ENCODE measurements around the gene EBLN2.

EBLN2 gene

DNA sequence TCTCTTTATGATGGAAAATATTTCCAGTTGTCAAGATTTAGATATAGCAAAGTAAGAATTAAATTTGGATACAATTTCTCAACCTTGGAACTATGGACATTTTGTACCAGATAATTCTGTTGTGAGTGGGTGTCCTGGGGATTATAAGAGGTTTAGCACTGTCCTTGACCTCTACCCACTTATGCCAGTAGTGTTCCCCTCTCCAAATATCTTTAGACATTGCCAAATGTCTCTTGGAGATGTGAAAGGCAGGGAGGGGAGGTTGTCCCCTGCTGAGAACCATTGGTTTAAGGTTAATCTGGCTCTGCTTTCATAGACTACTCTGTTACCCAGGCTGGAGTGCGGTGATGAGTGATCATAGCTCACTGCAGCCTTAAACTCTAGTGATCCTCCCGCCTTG lies at the start of gene EBLN2:
Gene EBLN2, plus strand, starts transcription at position 244 of the 400 bp plus-strand sequence. CDS start 423 bp downstream, outside the sequence.
- DNase-seq (ENCODE audit: low spot score): no peak

DNA sequence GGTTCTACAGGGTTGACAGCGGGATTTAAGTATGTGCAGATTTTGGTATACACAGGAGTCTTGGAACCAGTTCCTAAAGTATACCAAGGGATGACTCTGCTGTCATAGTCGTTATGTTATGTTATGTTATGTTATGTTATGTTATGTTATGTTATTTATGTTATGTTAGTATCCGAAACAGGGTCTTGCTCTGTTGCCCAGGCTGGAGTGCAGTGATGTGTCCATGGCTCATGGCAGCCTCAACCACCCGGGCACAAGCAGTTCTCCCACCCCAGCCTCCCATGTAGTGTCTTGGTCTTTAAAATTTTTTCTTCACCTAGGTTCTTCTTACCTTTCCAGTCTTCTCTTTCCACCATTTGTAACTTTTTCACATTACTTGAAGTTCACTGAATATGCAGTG lies 43.2 kb upstream of the EBLN2 start:
- no peak for DNase-seq (ENCODE audit: low spot score)

- DNase-seq (ENCODE audit: low spot score): no peak
Measured at GRCh38 chr3:73018790-73019441, 42.5 kb upstream of the EBLN2 start.

- DNase-seq (ENCODE audit: low spot score): no peak
Measured at GRCh38 chr3:73021301-73021835, 40.1 kb upstream of the EBLN2 start.

- DNase-seq (ENCODE audit: low spot score): no peak
Measured at GRCh38 chr3:73024836-73025235, 36.6 kb upstream of the EBLN2 start.

DNA sequence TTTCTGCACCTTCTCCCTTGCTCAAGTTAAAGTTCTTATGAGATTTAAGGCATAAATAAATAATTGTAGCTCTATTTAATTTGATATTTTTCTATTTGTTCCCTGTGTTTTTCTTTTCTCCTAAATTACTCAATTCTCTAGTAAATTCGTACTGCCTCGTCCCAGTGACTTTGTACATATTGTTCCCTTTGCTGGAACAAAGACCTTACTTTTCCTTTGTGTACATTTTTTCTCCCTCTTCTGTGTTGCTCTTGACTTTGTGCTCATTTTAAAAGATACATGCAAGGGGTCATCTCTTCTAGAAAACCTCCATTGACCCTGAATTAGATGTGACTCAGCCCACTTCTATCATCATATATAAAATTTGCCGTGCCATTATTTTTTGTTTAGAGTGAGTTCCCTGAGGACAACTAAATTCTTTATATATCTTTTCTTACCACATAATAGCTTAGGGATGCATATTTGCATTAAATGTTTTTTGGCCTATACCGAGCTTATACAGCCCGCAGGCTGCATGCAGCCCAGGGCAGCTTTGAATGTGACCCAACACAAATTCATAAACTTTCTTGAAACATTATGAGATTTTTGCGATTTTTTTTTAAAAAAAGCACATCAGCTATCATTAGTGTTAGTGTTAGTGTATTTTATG lies 35.2 kb upstream of the EBLN2 start:
- DNase-seq (ENCODE audit: low spot score): no peak

DNA sequence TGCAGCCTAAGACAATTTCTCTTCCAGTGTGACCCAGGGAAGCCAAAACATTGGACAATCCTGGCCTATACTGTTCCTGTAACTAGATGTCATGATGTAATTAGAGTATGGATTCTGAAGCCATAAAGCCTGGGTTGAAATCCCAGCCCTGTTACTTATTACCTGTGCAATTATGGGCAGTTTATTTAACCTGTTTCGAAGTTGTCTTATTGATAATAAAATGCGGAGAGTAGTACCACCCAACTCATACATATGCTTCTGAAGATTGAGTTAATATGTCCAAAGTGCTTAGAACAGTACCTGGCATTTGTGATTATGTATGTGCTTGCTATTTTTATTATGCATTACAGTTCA lies 34.7 kb upstream of the EBLN2 start:
- DNase-seq (ENCODE audit: low spot score): no peak

GRCh38 chr3:73028803-73029202 lies 32.7 kb upstream of the EBLN2 start:
- DNase-seq (ENCODE audit: low spot score): no peak

GRCh38 chr3:73029321-73029796 lies 32.1 kb upstream of the EBLN2 start:
- no peak for DNase-seq (ENCODE audit: low spot score)

DNA sequence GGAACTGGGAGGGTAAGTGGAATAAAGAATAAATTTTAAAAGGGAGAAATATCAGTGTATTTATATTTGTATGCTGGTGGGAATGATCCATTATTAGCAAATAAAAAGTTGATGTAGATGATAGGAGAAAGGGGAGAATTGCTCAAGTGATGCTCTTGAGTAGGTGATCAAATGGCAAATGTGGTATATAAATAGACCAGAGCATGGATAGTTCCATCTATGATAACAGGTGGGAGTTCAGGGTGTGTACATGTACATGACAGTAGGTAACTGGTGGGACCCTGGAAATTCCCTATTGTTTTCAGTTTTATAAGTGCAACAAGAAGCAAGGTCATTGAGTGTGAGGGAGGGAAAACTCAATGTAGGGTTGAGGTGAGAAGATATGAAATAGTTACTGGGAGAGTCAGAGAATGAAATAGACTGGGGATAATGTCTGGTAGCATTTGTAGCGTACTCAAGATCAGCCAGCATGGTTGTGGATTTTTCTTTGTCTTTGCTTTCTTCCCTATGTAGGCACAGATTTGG lies 31.3 kb upstream of the EBLN2 start:
- DNase-seq (ENCODE audit: low spot score): no peak

DNA sequence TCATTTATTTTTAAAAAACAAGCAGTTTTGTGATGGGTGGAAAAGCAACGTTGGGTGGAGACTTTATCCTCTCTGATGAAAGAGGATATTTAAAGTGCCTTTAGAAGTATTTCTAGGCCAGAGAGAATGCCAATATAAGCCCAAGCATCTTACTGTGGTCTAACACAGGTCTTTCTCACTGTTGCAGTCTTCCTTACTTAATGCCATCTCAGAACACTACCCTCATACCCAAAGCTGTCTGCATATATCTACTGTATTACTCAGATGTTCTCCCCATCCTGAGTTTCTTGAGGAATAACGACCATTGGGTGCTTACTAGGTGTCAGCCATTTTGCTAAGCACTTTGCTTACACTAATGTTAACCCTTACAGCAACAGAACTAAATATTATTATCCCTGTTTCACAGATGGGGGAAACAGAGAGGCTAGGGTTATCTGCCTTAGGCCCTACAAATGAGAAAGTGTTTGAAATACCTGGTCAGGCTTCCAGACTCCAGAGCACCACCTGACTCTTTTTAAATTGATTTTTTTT lies 29.8 kb upstream of the EBLN2 start:
- no peak for DNase-seq (ENCODE audit: low spot score)

DNA sequence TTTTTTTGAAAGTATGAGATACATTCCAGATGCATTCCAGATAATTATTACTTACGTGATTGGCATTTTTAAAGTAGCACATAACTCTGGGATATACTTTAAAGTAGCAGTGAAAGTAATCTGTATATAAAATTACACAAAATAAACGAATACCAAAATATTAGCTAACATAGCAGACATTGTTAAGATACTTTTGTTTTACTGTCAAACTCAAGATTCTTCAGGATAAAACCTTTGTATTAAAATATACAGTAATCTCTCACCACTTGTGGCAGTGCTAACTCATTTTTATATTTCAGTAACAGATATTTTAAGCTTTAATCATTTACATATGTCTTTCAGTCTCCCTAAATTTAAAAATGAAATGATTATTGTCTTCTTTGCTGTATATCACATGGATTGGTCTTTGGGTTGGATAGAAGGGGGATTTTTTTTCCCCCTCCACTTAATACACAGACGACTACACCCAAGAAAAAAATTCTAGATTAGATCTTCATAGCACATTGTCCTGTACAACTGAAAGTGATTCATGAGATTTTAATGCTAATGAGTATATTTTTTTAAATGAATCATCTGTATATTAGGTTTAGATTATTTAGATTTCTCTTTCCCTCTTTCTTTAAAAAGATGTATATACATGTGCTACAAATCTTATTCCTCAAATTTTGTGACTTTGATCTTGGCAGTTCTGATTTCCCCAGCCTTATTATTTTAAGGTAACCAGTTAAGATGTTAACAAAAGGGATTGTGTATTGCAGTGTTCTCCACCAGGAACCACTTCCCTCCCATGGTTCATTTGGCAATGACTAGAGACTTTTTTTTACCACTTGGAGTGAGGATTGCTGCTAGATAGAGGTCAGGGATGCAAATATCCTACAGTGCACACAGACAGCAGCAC lies 24.5 kb upstream of the EBLN2 start:
- no peak for DNase-seq (ENCODE audit: low spot score)

DNA sequence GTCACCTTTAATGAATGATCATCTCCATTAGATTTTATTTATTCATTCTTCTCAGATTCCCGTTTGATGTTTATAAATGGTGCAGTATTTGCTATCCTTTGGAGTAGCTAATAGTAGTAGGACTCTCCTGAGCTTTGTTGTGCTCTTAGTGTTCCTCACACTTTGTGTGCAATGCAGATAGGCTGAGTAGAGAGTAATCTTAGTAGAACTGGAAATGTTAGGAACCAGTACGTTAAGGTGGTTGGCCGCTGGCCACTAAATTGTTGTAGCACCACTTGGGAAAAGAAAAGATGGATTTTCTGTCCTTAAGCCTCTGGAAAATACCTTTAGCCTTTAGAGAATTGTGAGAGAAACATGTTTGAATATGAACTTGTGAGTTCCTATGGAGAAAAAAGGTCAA lies 19.9 kb upstream of the EBLN2 start:
- no peak for DNase-seq (ENCODE audit: low spot score)

DNA sequence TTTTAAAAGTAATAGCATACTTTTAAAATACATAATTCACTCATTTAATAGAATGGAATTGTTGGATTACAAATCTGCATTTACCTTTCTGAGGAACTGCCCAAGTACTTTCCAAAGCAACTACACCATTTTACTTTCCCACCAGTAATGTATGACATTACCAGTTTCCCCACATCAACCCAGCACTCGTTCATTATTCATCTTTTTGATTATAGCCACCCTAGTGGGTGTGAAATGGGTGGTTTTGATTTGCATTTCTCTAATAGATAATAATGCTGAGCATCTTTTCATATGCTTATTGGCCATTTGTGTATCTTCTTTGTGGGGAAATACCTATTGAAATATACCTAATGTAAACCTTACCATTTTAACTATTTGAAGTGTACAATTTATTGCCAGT lies 18.0 kb upstream of the EBLN2 start:
- DNase-seq (ENCODE audit: low spot score): no peak

- DNase-seq (ENCODE audit: low spot score): no peak
Measured at GRCh38 chr3:73045391-73045790, 16.1 kb upstream of the EBLN2 start.

GRCh38 chr3:73046195-73046594 lies 15.3 kb upstream of the EBLN2 start:
- no peak for DNase-seq (ENCODE audit: low spot score)

GRCh38 chr3:73049319-73049718 lies 12.1 kb upstream of the EBLN2 start:
- no peak for DNase-seq (ENCODE audit: low spot score)

DNA sequence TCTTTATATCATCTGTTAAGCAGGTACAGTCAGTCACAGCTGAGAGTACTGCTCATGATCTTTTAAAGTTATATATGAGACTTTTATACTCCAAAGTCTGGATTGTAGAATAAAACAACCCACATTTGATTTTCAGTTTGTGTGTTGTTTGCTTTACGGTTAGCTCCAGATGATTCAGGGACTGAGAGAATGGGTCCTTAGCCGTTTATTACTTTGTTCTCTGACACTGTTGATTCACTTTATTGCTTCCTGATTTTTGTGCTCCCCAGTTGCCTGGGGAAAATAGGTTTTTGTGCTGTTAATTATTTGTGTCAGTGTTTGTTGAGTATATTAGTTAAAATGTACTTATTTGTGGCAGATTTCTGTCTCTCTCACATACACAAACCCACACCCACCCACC lies 8.6 kb upstream of the EBLN2 start:
- no peak for DNase-seq (ENCODE audit: low spot score)

DNA sequence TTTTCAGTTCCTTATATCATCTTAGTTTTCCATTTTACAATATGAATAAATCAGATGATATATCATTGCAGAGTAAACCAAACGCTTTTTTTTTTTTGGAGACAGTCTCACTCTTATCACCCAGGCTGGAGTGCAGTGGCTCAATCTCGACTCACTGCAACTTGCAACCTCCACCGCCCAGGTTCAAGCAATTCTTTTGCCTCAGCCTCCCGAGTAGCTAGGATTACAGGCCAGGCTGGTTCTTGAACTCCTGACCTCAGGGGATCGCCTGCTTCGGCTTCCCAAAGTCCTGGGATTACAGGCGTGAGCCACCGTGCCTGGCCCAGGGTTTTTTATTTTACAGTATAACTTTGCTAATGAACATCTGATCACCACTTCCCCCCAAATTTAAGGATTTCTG lies 5.9 kb upstream of the EBLN2 start:
- no peak for DNase-seq (ENCODE audit: low spot score)

DNA sequence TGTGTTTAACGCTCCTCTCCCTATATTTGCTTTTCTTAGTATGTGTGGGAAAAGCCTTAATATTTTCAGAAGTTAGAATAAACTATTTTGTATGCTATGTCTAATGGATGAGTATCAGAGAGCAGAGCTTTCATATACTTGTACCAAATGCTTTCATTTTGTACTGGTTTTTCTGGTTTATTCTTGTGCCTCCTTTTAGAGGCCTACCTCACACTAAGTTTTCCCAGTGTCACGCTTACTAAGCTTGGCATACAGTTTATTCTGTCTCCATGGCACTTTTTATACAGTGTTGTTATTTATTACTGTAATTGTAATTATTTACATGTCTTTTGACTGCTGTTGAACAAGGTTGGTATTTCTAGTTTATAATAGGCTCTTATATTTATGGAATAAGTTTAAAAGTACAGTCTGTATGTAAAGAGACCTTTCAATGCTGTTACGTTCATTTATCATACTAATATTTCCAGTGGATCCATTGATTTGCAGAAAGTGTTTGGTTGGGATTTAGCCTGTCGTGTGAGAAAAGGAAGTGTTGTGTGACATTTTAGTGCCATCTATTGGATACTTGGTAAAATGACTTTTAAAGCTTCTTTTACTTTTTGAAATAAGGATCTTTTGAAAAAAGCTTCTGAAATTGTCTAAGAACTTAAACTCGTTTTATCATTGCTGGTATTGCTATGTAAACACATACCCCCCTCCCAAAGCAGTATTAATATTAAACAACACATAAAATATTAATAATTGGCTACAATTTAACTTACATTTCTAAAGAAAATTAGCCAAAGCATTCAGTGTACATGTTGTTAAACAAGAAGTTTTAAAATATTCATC lies 5.2 kb upstream of the EBLN2 start:
- no peak for DNase-seq (ENCODE audit: low spot score)

DNA sequence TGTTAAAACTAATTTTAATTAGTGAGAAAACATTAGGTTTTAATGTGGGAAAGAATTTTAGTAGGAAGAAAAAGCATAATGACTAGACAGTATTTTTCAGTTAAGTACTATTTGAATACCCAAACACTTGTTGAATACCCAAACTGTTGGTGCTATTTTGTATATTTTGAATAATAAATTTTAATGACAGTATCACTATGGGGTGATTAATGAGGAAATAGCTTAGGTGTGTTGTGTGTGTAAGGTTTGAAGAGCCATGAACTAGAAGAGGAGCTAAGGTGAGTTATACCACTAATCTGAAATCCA lies 4.7 kb upstream of the EBLN2 start:
- DNase-seq (ENCODE audit: low spot score): no peak

Measured in left forelimb (tissue), 1 donor.